IMR-90 (cell line): ENCODE results near the gene RNF166. TPM values are rescaled to one million over a fixed set of nuclear protein-coding genes. Genes with fewer than 3 reads are reported as not detected.

Experiments used
- ATAC-seq: fragments of 200-7000 bp; cut with Tn5 transposase; 2 replicates; pipeline ENCODE4 v1.9.1; 2020; ENCODE audit warnings: low read depth, mild to moderate bottlenecking, moderate library complexity
- BruUV-seq: library from RNA; stranded (reverse); fragments of 400-500 nt; replicated peaks from 2 replicates; lab custom pipeline; 2021; lab: Mats Ljungman, UMichigan
- CTCF ChIA-PET: fragments of 300-600 bp; formaldehyde crosslinking; extraction: SDS; loops from one replicate; lab custom pipeline; 2021; ENCODE audit warnings: antibody characterized with exemption; lab: Yijun Ruan, JAX
- POLR2A ChIA-PET: fragments of 300-600 bp; sonication (Branson Sonifier 250); formaldehyde crosslinking; loops from one replicate; lab custom pipeline; 2022; ENCODE audit warnings: antibody characterized with exemption; ENCODE audit not compliant: unreplicated experiment; lab: Charles Lee
- DNase-seq: peaks from one replicate; pipeline ENCODE4 v3.0.0; 2013
- H2AFZ ChIP-seq: replicated peaks from 2 replicates; pipeline ENCODE3; 2013; ENCODE audit warnings: low read length, mild to moderate bottlenecking; ENCODE audit not compliant: poor library complexity
- H2AK5ac ChIP-seq: 2 replicates; pipeline ENCODE4 v1.6.1; 2013; ENCODE audit warnings: low read depth, low read length, inconsistent platforms
- H2AK9ac ChIP-seq: replicated peaks from 2 replicates; pipeline ENCODE3; 2013; ENCODE audit warnings: mild to moderate bottlenecking, low read depth, low read length, moderate library complexity; ENCODE audit not compliant: poor library complexity
- H2BK120ac ChIP-seq: 2 replicates; pipeline ENCODE4 v1.6.1; 2013; ENCODE audit warnings: low read depth, low read length, inconsistent platforms
- H2BK15ac ChIP-seq: 3 replicates; pipeline ENCODE4 v1.6.1; 2013; ENCODE audit warnings: low read depth, low read length, inconsistent platforms
- H2BK20ac ChIP-seq: 2 replicates; pipeline ENCODE4 v1.6.1; 2013; ENCODE audit warnings: low read depth, mild to moderate bottlenecking, inconsistent platforms, low read length, moderate library complexity
- H2BK5ac ChIP-seq: 2 replicates; pipeline ENCODE4 v1.6.1; 2013; ENCODE audit warnings: mild to moderate bottlenecking, low read depth, low read length, inconsistent platforms; ENCODE audit not compliant: poor library complexity, severe bottlenecking
- H3K14ac ChIP-seq: replicated peaks from 2 replicates; pipeline ENCODE4 v1.6.1; 2013; ENCODE audit warnings: low read depth, low read length, inconsistent platforms
- H3K18ac ChIP-seq: 2 replicates; pipeline ENCODE4 v1.6.1; 2013; ENCODE audit warnings: low read depth, low read length, control low read depth
- H3K23ac ChIP-seq: 2 replicates; pipeline ENCODE4 v1.6.1; 2013; ENCODE audit warnings: low read depth, low read length, inconsistent platforms
- H3K27ac ChIP-seq: 2 replicates; pipeline ENCODE4 v1.5.1; 2013; ENCODE audit warnings: mild to moderate bottlenecking, control low read depth, low read length; ENCODE audit not compliant: insufficient read depth
- H3K27me3 ChIP-seq: 2 replicates; pipeline ENCODE4 v1.6.1; 2013; ENCODE audit warnings: low read length; ENCODE audit not compliant: control insufficient read depth, insufficient read depth
- H3K36me3 ChIP-seq: 2 replicates; pipeline ENCODE4 v1.6.1; 2013; ENCODE audit warnings: low read length, mixed read lengths; ENCODE audit not compliant: control insufficient read depth, insufficient read depth
- H3K4ac ChIP-seq: 2 replicates; pipeline ENCODE4 v1.6.1; 2013; ENCODE audit warnings: low read depth, low read length, inconsistent platforms
- H3K4me1 ChIP-seq: 2 replicates; pipeline ENCODE4 v1.6.1; 2013; ENCODE audit warnings: low read length, mixed read lengths; ENCODE audit not compliant: control insufficient read depth, insufficient read depth
- H3K4me2 ChIP-seq: 2 replicates; pipeline ENCODE4 v1.6.1; 2013; ENCODE audit warnings: low read depth, mild to moderate bottlenecking, control low read depth, low read length, moderate library complexity
- H3K4me3 ChIP-seq: 2 replicates; pipeline ENCODE4 v1.5.1; 2013; ENCODE audit warnings: low read depth, mild to moderate bottlenecking, control low read depth, low read length, moderate library complexity; ENCODE audit not compliant: insufficient read depth
- H3K56ac ChIP-seq: 2 replicates; pipeline ENCODE4 v1.6.1; 2013; ENCODE audit warnings: low read length, inconsistent platforms; ENCODE audit not compliant: insufficient read depth; ENCODE audit errors: extremely low read depth
- H3K79me1 ChIP-seq, 2 experiments: 2 replicates each; pipeline ENCODE4 v1.6.1; 2013; ENCODE audit warnings: low read length in 2 of 2, inconsistent platforms in 1 of 2, low read depth in 1 of 2
- H3K9ac ChIP-seq: 2 replicates; pipeline ENCODE4 v1.6.1; 2013; ENCODE audit warnings: low read depth, low read length, control low read depth
- H3K9me1 ChIP-seq: 2 replicates; pipeline ENCODE4 v1.6.1; 2013; ENCODE audit warnings: low read length, inconsistent platforms; ENCODE audit not compliant: insufficient read depth
- H3K9me3 ChIP-seq: 2 replicates; pipeline ENCODE4 v1.6.1; 2013; ENCODE audit warnings: low read length; ENCODE audit not compliant: control insufficient read depth, insufficient read depth
- H4K20me1 ChIP-seq: 2 replicates; pipeline ENCODE4 v1.6.1; 2013; ENCODE audit warnings: low read length, inconsistent platforms; ENCODE audit not compliant: insufficient read depth
- H4K5ac ChIP-seq: 2 replicates; pipeline ENCODE4 v1.6.1; 2013; ENCODE audit warnings: mild to moderate bottlenecking, low read depth, low read length, control low read depth
- H4K8ac ChIP-seq, 2 experiments: 2 replicates each; pipeline ENCODE4 v1.6.1; 2013; ENCODE audit warnings: low read depth in 2 of 2, low read length in 2 of 2, control low read depth in 1 of 2, inconsistent platforms in 1 of 2
- H4K91ac ChIP-seq: 2 replicates; pipeline ENCODE4 v1.6.1; 2013; ENCODE audit warnings: low read depth, low read length, inconsistent platforms; ENCODE audit not compliant: insufficient read depth
- BHLHE40 ChIP-seq: fragments of 150-350 bp; IDR thresholded peaks from 2 replicates; pipeline ENCODE4 v1.6.1; 2016; ENCODE audit warnings: mild to moderate bottlenecking, low read depth, low read length
- CEBPB ChIP-seq: IDR thresholded peaks from 2 replicates; pipeline ENCODE4 v1.6.1; 2012; ENCODE audit warnings: low read depth, low read length, improper control_type of control experiment
- CHD1 ChIP-seq: IDR thresholded peaks from 2 replicates; pipeline ENCODE4 v1.6.1; 2012; ENCODE audit warnings: low read depth, low read length, improper control_type of control experiment
- CTCF ChIP-seq: conservative IDR thresholded peaks from 2 replicates; pipeline ENCODE4 v1.5.1; 2012; ENCODE audit warnings: mild to moderate bottlenecking, low read depth, low read length, improper control_type of control experiment
- ELK1 ChIP-seq: fragments of 150-350 bp; IDR thresholded peaks from 2 replicates; pipeline ENCODE4 v1.6.1; 2016; ENCODE audit warnings: low read depth, mild to moderate bottlenecking, low read length, moderate library complexity, borderline replicate concordance
- MAFK ChIP-seq: IDR thresholded peaks from 2 replicates; pipeline ENCODE4 v1.6.1; 2012; ENCODE audit warnings: low read depth, low read length, improper control_type of control experiment
- MAZ ChIP-seq: IDR thresholded peaks from 2 replicates; pipeline ENCODE4 v1.6.1; 2012; ENCODE audit warnings: low read depth, mild to moderate bottlenecking, low read length, improper control_type of control experiment, moderate library complexity, borderline replicate concordance
- MXI1 ChIP-seq: IDR thresholded peaks from 2 replicates; pipeline ENCODE4 v1.6.1; 2012; ENCODE audit warnings: low read depth, mild to moderate bottlenecking, low read length, moderate library complexity, borderline replicate concordance
- NFE2L2 ChIP-seq: fragments of 150-350 bp; IDR thresholded peaks from 2 replicates; pipeline ENCODE4 v1.6.1; 2016; ENCODE audit warnings: low read depth, mild to moderate bottlenecking, low read length
- POLR2A ChIP-seq: IDR thresholded peaks from 2 replicates; pipeline ENCODE4 v1.6.1; 2012; ENCODE audit warnings: mild to moderate bottlenecking, low read depth, low read length
- RAD21 ChIP-seq: IDR thresholded peaks from 2 replicates; pipeline ENCODE4 v1.6.1; 2012; ENCODE audit warnings: low read length, improper control_type of control experiment
- RCOR1 ChIP-seq: IDR thresholded peaks from 2 replicates; pipeline ENCODE4 v1.6.1; 2012; ENCODE audit warnings: mild to moderate bottlenecking, low read length, improper control_type of control experiment; ENCODE audit not compliant: insufficient replicate concordance
- RFX5 ChIP-seq: IDR thresholded peaks from 2 replicates; pipeline ENCODE4 v1.8.0; 2012; ENCODE audit warnings: low read depth, mild to moderate bottlenecking, low read length, moderate library complexity
- SMC3 ChIP-seq: fragments of 150-350 bp; IDR thresholded peaks from 2 replicates; pipeline ENCODE4 v1.6.1; 2016; ENCODE audit warnings: low read depth, mild to moderate bottlenecking, antibody characterized with exemption, low read length, moderate library complexity
- USF2 ChIP-seq: fragments of 150-350 bp; IDR thresholded peaks from 2 replicates; pipeline ENCODE4 v1.6.1; 2017; ENCODE audit warnings: mild to moderate bottlenecking, antibody characterized with exemption, low read length, low read depth
- WGBS, 2 experiments: methylation state at CpG; one replicate each; pipeline versions ENCODE4 v1.1.5 to v1.1.7; 2013; ENCODE audit warnings: missing lambda C conversion rate in 2 of 2; ENCODE audit not compliant: insufficient read length in 1 of 2; ENCODE audit errors: extremely low coverage in 2 of 2; 5-methylcytosine and 5-hydroxymethylcytosine counted together
- dilution Hi-C: fragments of 300-500 bp; cut with HindIII; formaldehyde crosslinking; loops from one replicate; pipeline ENCODE4 v1.14.3; 2018; ENCODE audit warnings: low sequenced_read_pairs; ENCODE audit not compliant: unreplicated experiment
- in situ Hi-C: fragments of 300-500 bp; cut with MboI; formaldehyde crosslinking; loops from 3 replicates; pipeline ENCODE4 v1.14.3; 2019; ENCODE audit warnings: low sequenced_read_pairs, inconsistent platforms, mixed read lengths
- intact Hi-C: fragments of 100-400 bp; cut with micrococcal nuclease; formaldehyde crosslinking; loops from 2 replicates; pipeline ENCODE4 v1.10.0; 2022
- polyA plus RNA-seq, 3 experiments: library from polyadenylated mRNA; depleted of rRNA; stranded (reverse); fragments of >200 nt; gene quantifications; 2 replicates each; pipeline ENCODE4 v1.2.3, GENCODE V29; 2012; ENCODE audit warnings: low replicate concordance in 1 of 3
- total RNA-seq: library from RNA; depleted of rRNA; stranded (reverse); fragments of >200 nt; gene quantifications from 2 replicates; pipeline ENCODE4 v1.2.3, GENCODE V29; 2012

Gene RNF166
- total and polyA plus RNA-seq, 2 of the 4 experiments (the other 2 are of a cell fraction), result 8.1 to 17.4 TPM

GRCh38 chr16:88686439-88687253 lies 19.6 kb downstream of the RNF166 start, which contains the start of gene SNAI3:
Gene SNAI3, minus strand, starts transcription at chr16:88686507. Its CDS starts 101 bp downstream, at chr16:88686406.
- in situ Hi-C loops, result no loop called here
- Histone ChIP-seq H3K9me1 (no peaks in the 10 kb centered on the region), H4K91ac (no peak within 1 kb of the TSS), H3K4me3 (peak within 1 kb of the TSS; percentile 43), H3K9ac (no peak within 1 kb of the TSS), H3K9me3 (no peaks in the 10 kb centered on the region), H3K4me1 (peaks cover 7% of the 10 kb centered on the region; the same call in 1 of the 2 replicates), H3K27me3 (peaks cover 40% of the 10 kb centered on the region), H2BK120ac (no peak within 1 kb of the TSS), H2BK15ac (no peak within 1 kb of the TSS), H3K79me1 (no peaks in the 10 kb centered on the region), H3K36me3 (no peaks in the 10 kb centered on the region), H2BK20ac (no peak within 1 kb of the TSS), H3K18ac (no peak within 1 kb of the TSS), H2AK5ac (peak within 1 kb of the TSS; percentile 33; the same call in 1 of the 2 replicates), H4K5ac (no peak within 1 kb of the TSS), H2AFZ (peak within 1 kb of the TSS; percentile 91), H3K56ac (no peak within 1 kb of the TSS), H3K4me2 (peak within 1 kb of the TSS; percentile 67), H3K27ac (no peak within 1 kb of the TSS), H3K4ac (no peak within 1 kb of the TSS), H3K14ac (no peak within 1 kb of the TSS), H4K20me1 (peaks cover 7% of the 10 kb centered on the region; the same call in 1 of the 2 replicates), H4K8ac (no peak within 1 kb of the TSS), H2BK5ac (no peak within 1 kb of the TSS), H2AK9ac (peak within 1 kb of the TSS; percentile 68), H3K23ac (no peak within 1 kb of the TSS)
- POLR2A ChIA-PET, result no interaction called here
- intact Hi-C loops, result loop anchor here (1.0 kb wide), 1 partner anchor 15 kb away; no protein-coding TSS in a partner anchor
- 5% methylated on average over 23 of the region's 65 CpGs; no CpG with 5 or more reads in 1 of the 2 experiments for WGBS, 2 experiments
- dilution Hi-C loops, result no loop called here
- peak; percentile 90 for ATAC-seq
- DNase-seq, result peak; percentile 24
- CTCF ChIA-PET, result no interaction called here
- no TSS peak for BruUV-seq
- TF ChIP-seq RFX5 (no peak), USF2 (no peak), ELK1 (no peak), SMC3 (no peak), CEBPB (no peak), POLR2A (no peak), MXI1 (no peak), CTCF (no peak), NFE2L2 (no peak), RCOR1 (no peak), MAZ (no peak), MAFK (no peak), BHLHE40 (no peak), CHD1 (no peak), RAD21 (no peak)
